ENCODE data around the gene PIK3R5. TPM values are rescaled to one million over a fixed set of nuclear protein-coding genes. Genes with fewer than 3 reads are reported as not detected.
A peak's percentile ranks its signal among the peaks of the same experiment; 100 is the strongest.

PIK3R5 gene
- total and polyA plus RNA-seq, 11 donors: 1.4 to 21.6 (median 2.4) TPM

DNA sequence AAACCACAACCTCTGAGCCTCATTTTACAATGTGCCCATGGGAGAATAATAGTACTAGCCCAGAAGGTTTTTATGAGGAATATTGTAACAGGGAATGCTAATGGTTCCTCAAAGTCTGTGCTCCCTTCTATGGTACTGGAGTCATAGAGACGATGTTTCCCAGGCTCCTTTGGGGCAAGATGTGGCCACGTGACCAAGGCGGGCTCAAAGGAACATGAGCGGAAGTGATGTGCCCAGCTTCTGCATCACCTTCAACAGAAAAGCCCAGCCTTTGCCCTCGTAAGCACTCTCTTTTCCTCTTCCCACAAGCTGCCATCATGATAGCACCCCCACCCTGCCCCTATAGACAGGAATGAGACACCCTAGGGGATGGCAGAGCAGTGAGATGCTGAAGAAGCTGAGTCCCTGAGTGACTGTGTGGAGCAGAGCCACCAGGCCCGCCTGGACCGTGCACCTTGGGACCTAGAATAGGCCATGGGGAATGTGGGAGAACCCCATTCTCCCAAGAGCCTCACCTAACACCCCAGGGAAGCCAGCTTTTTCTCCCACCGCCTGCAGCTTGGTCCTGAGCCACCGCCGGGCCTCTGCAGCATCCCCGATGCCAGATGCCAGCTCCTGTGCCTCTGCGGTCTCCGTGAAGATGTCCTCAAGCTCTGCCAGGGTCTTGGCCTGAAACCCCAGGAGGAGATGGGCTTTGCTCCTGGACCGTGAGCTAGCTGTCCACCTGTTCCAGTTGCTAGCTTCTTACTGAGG lies 75.9 kb downstream of the PIK3R5 start:
- ATAC-seq: no peak
- peaks cover 0 to 64% (median 0%) of the 10 kb centered on the region in 9 donors for H3K36me3 ChIP-seq
- no peaks in the 10 kb centered on the region for H3K27me3 ChIP-seq
- peak in 1 of 5 donors; percentile 7 for DNase-seq
- no peak for TF ChIP-seq POLR2A (IDR thresholded peaks at IDR 0.05)
- TF ChIP-seq, protein P1, sequence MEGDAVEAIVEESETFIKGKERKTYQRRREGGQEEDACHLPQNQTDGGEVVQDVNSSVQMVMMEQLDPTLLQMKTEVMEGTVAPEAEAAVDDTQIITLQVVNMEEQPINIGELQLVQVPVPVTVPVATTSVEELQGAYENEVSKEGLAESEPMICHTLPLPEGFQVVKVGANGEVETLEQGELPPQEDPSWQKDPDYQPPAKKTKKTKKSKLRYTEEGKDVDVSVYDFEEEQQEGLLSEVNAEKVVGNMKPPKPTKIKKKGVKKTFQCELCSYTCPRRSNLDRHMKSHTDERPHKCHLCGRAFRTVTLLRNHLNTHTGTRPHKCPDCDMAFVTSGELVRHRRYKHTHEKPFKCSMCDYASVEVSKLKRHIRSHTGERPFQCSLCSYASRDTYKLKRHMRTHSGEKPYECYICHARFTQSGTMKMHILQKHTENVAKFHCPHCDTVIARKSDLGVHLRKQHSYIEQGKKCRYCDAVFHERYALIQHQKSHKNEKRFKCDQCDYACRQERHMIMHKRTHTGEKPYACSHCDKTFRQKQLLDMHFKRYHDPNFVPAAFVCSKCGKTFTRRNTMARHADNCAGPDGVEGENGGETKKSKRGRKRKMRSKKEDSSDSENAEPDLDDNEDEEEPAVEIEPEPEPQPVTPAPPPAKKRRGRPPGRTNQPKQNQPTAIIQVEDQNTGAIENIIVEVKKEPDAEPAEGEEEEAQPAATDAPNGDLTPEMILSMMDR (IDR thresholded peaks at IDR 0.05): no peak
- no peaks in the 10 kb centered on the region for H3K9me3 ChIP-seq
- H3K4me3 ChIP-seq: no peak overlapping the region
- intact Hi-C loops (cut with DNase I): loop anchor here in 6 of 10 donors (5.0 to 10.0 kb wide), 8 partner anchors 42 to 475 kb away; no protein-coding TSS in a partner anchor
- H3K27ac ChIP-seq: no peak overlapping the region
- WGBS, 4 donors: 96 to 98% (median 97%) methylated on average over 14 of the region's 14 CpGs
- peaks cover 0 to 18% (median 5%) of the 10 kb centered on the region in 12 donors for H3K4me1 ChIP-seq

DNA sequence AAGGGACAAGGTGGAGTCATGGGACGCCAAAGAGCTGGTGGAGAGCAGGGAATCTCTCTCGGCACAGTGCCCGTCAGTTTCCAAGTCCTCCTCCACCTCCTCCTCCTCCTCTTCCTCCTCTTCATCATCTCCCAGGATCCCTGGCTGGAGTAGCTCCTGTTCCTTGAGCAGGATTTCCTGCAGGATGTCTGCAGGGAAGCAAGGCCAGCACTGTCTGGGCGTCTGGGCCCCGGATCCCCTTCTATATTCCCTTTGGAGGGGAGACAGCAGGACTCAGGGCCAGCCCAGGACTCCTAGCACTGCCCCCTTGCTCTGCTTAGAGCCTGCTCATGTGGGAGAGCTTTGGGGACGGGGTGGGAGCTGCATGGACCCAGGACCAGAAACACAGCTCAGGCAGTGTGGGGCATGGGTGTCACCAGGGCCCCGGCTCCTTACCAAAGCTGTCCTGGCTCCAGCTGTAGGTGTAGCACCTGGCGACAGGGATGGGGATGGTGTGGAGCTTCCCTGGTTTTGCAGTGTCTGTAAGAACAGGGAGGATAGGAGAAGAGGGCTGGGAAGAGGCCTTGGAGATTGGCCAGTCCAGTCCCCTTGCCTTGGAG lies 76.7 kb downstream of the PIK3R5 start:
- Histone ChIP-seq H3K36me3 (peaks cover 0 to 73% (median 0%) of the 10 kb centered on the region in 9 donors), H3K4me3 (no peak overlapping the region), H3K9me3 (no peaks in the 10 kb centered on the region), H3K4me1 (peaks cover 0 to 14% (median 4%) of the 10 kb centered on the region in 12 donors), H3K27ac (peak overlapping the region in 3 of 12 donors; percentile 10 to 39 (median 34)), H3K27me3 (no peaks in the 10 kb centered on the region)
- intact Hi-C loops (cut with DNase I): loop anchor here in 1 of 10 donors (5.0 kb wide), 1 partner anchor 42 kb away; no protein-coding TSS in a partner anchor
- peak in 1 of 4 donors; percentile 66 for ATAC-seq
- TF ChIP-seq POLR2A (IDR thresholded peaks at IDR 0.05): no peak
- TF ChIP-seq, protein P1 (IDR thresholded peaks at IDR 0.05): peak in 1 of 12 donors; percentile 2
- peak in 1 of 5 donors; percentile 20 for DNase-seq
- 45 to 58% (median 49%) methylated on average over 8 of the region's 8 CpGs for WGBS, 4 donors

DNA sequence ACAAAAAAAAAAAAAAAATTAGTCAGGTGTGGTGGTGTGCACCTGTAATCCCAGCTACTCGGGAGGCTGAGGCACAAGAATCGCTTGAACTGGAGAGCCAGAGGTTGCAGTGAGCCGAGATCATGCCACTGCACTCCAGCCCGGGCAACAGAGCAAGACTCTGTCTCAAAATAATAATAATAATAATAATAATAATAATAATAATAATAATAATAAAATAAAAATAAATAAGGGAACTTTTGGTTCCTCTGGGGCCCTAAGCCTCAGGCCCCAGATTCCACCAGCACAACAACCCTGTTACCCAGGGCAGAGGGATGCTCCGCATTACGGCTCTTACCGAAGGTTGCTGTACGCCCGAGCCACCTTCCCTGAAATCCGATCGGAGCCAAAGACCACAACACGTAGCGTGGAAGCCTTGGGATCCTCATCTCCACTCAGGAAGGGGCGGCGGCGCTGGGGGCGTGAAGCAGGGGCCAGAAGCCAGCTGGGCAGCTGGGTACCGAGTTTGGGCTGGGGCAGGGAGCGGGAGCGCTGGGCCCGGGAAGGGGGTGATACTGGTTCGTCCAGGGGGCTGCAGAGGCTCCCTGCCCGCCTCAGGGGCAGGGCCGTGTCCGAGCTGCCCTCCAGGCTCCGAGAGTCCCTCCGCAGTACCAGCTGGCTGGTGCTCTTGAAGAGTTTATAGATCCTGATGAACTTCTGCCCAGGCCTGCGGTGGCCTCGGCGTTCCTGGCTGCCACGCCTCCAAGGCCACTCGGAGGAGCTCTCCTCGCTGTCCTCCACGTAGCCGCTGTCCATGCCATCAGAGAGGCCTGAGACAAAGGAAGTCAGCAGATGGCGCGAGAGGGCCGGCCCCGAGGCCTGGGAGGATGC lies 77.4 kb downstream of the PIK3R5 start:
- TF ChIP-seq, protein P1 (IDR thresholded peaks at IDR 0.05): peak in 11 of 12 donors; percentile 24 to 60 (median 44)
- TF ChIP-seq POLR2A (IDR thresholded peaks at IDR 0.05): no peak
- peak; percentile 60 to 92 (median 73) for ATAC-seq
- peak overlapping the region in 4 of 12 donors; percentile 10 to 46 (median 36) for H3K27ac ChIP-seq
- H3K9me3 ChIP-seq: no peaks in the 10 kb centered on the region
- H3K4me1 ChIP-seq: peaks cover 0 to 14% (median 4%) of the 10 kb centered on the region in 12 donors
- H3K27me3 ChIP-seq: no peaks in the 10 kb centered on the region
- WGBS, 4 donors: 58 to 67% (median 62%) methylated on average over 35 to 39 of the region's 39 CpGs
- H3K36me3 ChIP-seq: peaks cover 0 to 73% (median 0%) of the 10 kb centered on the region in 9 donors
- H3K4me3 ChIP-seq: no peak overlapping the region
- DNase-seq: peak; percentile 44 to 80 (median 57)
- intact Hi-C loops (cut with DNase I): loop anchor here in 1 of 10 donors (5.0 kb wide), 1 partner anchor 41 kb away; no protein-coding TSS in a partner anchor

Measured in heart left ventricle (tissue), 16 donors.